NCI-H2171 (cell line): ENCODE results near the gene CYP2D6.
"Not testable (repeated sequence)": the region's sequence is repeated elsewhere in the genome, so short reads cannot be mapped to it uniquely, and the experiment has no call there.

Experiments used
- DNase-seq: peaks from one replicate; lab custom pipeline; 2025; lab: John Stamatoyannopoulos, UW

CYP2D6 gene

DNA sequence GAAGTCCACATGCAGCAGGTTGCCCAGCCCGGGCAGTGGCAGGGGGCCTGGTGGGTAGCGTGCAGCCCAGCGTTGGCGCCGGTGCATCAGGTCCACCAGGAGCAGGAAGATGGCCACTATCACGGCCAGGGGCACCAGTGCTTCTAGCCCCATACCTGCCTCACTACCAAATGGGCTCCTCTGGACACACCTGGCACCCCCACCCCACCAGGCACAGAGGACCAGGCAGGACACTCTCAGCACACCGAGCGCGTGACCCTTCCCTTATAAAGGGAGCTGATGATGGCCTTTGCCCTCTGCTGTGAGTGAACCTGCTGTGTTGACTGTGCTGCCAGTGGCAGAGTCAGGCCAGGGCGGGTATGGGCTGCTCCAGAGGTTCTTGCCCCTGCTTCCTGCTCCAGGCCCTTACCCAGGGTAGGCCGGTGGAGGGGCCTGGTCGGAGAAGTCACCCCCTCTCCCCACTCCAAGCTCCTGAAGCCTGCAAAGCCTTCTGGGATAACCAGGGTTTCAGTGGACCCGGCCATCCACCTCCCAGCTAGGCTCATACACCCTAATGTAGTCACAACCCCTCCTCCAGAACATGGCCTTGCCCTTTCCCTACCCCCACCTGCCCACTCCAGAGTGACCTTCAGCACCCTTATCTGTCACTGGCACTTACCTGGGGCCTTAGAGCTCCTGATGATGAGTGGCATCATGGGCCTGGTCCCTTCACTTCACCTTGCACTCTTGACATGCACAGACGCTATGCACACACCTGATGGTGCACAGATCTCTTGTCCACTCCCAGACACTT lies at the start of gene CYP2D6:
TSS of gene CYP2D6 (minus strand) at position 172 of the 793 bp plus-strand sequence. CDS start at position 153, 19 bp downstream.
- not testable (repeated sequence) for DNase-seq

DNA sequence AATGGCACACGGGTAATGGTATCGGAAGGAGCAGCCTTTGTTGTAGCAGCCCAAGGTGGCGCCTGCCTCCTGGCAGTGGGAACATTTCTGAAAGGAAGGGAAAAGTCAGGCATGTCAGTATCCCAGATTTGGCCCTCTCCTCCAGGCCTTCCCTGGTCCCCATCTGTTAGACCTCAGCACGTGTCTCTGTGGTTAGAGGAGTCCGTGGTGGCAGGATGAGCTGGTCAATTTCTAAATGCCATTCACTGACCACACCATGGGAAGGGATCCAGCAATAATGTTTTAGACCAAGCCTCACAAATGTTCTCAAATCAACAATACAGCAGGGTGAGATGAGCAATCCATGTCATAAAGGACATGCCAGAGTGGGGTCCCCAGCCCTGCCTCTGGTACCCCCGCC lies 49.0 kb upstream of the CYP2D6 start:
- no peak for DNase-seq

DNA sequence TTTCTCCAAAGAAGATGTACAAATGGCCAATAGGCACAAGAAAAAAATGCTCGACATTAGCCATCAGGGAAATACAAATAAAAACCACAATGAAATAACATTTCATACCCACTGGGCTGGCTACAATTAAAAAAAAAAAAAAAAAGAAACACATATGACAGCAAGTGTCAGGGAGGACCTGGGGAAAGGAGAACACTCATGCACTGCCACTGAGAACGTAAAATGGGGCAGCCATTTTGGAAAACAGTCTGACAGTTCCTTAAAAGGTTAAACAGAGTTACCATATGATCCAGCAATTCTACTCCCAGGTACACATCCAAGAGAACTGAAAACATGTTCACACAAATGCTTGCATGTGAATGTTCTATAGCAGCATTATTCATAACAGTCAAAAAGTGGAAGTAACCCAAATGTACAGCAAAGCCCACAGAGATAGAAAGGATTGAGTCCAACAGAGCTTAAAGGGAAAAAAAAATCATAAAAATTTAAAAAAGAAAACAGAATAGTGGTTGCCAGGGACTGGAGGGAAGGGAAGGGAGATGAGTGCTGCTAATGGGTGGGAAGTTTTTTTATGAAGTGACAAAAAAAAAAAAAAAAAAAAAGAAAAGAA lies 48.4 kb upstream of the CYP2D6 start:
- no peak for DNase-seq

DNA sequence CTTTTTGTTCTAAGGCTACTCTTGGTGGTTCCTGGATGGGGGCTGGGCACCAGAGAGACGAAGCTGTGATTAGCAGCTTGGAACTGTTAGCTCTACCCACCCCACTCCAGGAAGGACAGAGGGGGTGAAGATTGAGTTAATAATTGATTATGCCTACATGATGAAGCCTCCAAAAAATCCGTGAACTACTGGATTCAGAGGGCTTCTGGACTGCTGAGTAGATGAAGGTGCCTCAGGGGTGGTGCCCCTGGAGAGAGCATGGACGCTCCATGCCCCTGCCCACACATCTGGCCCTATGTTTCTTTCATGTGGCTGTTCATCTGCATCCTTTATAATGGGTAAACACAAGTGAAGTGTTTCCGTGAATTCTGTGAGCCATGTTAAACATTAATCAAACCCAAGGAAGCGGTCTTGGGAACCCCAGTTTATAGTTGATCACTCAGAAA lies 47.3 kb upstream of the CYP2D6 start:
- no peak for DNase-seq

DNA sequence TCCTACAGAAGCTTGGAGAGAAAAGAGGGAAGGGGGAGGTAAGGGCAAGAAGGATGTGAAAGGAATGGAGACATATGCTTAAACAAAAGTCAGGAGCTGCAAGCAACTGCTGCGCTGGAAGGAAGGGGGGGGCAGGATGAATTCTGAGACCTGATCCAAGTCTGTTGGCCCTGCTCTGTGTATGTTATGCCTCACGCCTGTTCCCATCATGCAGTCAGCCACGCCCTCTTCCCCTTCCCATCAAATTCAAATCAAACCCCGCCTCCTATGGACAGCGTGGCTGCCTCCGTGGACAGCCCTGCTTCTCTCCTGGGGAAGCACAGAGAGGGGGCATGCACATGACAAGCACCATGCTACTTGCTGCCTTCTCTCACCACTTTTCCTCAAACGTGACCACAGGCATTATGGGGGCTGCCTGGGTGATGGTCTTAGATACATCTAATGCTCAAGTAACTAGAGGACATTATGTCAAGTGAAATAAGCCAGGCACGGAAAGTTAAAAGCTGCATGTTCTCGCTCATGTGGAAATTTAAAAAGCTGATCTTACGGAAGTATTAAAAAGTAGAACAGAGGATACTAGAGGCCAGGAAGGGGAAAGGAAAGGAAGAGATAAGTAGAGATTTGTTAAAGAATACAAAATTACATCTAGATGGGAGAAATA lies 45.8 kb upstream of the CYP2D6 start:
- DNase-seq, result no peak

DNA sequence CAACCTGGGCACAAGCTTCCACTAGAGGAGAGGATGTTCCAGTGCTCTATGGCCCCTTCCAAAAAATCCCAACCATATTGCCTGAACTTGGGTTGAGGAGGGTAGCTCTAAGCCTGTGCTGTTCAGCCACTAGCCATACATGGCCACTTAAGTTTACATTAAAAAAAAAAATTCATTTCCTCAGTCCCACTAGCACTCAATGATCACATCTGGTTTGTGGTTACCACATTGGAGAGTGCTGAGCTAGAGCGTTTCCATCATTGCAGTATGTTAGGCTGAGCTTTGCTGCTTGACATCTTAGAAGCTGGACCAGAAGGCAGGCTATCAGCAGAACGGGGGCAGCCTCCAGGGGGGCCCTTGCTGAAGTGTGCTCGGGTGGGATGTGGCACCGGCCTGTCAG lies 43.5 kb upstream of the CYP2D6 start:
- no peak for DNase-seq

DNA sequence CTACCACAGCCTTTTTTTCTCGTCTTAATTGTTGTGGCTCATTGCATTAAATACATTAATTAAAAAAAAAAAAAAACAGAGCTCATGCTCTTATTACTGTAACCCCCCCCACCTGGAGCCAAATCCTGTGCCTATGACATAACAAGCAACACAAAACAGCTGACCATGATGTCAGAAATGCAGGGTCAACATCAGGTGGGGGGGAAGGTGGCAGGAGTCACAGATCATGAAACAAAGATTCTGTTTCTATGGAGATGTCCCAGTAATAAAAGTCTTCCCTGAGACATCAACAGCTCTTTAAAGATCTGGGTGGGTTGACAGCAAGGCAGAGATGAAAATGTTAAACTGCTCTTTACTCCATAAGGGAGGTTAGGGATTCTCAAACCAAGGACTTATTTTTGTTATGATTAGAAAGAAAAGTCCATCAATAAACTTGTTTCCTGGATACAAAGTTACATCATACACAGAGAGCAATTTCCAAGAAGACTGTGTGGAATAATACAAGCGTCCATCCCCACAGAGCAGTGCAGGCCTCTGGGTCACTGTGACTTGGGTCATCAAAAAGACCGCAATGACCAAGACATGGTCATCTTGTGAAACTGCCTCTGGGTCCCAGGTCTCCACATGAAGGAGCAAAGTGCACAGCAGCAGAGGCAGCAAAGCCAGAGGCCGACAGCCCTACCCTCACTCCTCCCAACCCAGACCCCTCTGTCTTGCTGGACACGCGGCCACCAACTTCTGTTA lies 42.7 kb upstream of the CYP2D6 start:
- DNase-seq, result no peak

DNA sequence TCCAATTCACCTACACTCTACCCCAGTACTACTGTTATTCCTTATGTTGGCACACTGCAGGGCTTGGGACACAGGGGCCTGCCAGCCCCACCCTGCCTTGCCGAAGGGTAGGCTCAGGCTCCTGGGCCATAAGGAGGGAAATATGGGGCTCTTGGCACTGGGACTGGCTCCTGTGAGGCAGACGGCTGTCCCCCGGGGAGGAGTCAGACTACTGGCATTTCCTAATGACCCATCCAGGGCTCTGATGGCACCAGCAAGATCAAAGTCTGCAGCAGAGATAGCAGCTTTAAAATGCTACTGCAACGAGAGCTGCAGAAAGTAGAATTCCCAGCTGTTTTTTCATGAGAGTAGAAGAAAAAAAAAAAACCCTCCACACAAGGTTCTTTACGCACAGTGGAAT lies 42.2 kb upstream of the CYP2D6 start:
- no peak for DNase-seq

DNA sequence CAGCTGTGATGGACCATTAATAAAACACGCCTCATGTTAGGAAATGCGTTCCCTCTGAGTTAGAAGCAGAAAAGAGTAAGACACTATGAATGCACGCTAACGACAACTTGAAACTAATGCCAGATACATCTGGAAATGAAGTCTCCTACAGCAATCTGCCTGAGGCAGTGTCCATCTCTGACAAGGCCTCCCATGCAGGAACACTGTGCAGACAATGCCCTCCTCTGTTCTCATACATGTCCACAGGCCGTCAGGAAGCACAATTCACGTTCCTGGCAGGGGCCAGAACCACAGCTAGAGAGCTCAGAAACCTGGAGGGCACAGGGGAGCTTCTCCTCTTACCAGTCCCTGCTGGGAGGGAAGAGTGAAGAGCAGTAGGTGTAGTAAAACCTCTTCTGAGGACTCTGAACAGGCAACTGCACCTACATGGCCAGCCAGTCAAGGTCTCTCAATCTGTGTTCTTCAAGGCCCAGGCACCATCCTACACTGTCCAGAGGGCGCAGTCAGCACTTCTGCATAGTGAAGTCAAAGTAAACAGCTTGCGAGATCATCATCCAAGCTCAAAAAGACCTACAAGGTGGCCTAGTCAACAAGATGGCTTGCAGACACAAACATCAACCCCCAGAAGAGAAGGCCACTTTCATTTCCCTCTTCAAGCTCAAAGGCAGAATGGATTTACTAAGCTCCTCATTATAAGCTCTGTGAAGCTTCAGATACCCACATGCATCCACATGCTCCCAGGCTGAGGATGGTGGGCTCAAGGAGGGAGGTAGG lies 41.5 kb upstream of the CYP2D6 start:
- DNase-seq, result no peak

DNA sequence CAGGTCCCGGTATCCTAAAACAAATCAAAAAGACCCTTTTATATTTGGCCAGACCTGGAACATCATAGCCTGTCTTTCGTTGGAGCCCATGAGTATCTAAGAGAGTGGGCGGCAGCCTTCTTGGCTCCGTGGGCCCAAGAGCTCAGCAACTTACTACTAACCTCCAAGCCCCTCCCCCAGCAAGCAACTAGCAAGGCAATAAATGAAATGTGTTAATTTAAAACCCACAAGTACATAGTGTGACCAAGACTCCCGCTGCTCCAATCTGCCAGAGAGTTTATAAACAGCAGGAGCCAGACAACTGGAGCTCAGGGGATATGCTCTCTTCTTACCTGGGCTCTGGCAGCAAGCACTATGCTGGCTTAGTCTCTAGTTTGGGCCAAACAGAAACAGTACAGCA lies 40.8 kb upstream of the CYP2D6 start:
- peak; percentile 23 for DNase-seq

DNA sequence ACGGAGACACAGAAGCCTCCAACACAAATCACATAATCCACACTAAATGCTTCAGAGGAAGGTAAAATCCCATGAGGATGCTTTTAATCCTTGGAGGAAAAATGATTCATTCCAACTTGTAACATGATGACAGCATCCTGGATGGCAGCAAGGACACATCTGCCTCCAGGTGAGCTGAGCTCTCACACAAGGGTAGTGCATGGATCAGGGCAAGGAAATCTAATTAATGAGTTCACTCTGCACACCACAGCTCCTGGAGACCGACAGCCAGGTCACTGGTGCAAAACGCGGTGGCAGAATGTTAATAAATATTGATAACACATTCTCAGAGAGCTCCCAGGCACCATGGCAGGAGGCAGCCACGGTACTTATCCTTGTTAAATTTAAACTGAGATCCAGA lies 40.3 kb upstream of the CYP2D6 start:
- DNase-seq, result peak; percentile 79

DNA sequence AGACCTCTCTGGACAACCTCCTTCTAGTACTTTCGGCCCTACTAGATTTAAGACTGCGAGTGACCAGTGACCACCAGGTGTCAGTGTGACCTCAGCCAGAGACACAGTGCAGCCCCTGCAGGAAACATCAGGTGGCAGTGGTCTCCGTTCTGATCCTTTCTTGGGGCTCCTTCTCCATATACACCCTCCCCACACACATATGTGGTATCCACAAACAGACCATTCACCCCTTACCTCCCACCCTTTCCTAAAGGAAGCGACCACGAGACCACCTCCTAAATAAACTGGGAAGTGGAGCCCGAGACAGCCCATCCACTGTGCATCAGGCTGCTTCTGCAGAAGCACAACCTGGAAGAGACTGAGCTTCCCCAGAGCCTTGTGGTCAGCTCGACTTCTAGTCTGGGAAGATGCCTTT lies 38.5 kb upstream of the CYP2D6 start:
- peak; percentile 28 for DNase-seq

DNA sequence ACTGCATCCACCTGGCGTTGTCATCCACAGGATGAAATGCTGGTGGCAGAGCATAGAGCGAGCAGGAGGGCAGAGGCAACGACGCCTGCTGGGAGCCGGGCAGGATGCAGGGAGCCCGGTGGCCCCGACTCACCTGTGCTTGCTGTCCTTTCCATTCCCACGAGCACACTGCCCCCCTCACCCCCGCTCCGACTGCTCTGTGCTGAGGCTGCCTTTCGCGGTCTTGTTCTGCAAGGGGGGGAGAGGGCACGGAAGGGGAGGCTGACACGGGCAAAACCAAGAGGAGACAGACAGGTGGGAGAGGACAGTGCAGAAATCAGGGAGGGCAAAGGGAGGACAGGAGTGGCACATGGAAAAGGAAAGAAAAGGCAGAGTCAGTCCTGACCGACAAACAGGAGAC lies 37.9 kb upstream of the CYP2D6 start:
- no peak for DNase-seq

DNA sequence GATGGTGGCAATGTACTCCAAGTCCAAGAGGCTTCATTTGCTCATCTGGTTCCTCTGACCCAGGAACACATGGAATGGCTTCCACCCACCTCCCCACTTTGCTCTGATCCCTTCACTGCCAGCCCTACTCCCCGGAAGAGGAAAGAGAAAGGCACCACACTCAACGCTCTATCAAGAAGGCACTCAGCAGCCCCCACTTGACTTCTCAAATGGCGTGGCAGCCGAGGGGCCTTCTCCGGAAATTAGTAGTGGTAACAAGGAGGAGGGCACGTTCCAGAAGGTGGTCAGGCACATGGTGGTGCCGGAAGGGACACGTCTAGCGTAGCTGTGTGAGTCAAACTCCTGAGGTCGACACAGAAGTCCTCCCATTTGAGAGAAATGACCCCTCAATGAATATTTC lies 36.5 kb upstream of the CYP2D6 start:
- no peak for DNase-seq

DNA sequence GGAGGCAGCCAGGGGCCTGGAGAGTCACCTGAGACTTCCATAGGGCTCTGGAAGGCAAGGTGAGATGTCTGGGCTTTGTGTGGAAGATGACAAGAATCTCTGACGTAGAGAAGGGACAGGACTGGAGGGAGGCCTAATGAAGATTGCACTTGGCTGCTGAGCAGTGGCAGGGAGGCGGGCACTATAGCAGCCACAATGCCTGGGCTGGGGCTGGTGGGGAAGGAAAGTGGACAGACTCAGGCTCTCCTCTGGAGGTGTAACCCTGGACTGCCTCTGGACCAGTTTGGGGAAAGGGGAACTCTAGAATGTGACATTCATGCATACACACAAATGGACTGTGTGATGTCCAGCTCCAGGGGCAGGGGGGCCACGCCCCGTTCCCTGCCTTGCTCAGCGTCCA lies 34.3 kb upstream of the CYP2D6 start:
- no peak for DNase-seq

DNA sequence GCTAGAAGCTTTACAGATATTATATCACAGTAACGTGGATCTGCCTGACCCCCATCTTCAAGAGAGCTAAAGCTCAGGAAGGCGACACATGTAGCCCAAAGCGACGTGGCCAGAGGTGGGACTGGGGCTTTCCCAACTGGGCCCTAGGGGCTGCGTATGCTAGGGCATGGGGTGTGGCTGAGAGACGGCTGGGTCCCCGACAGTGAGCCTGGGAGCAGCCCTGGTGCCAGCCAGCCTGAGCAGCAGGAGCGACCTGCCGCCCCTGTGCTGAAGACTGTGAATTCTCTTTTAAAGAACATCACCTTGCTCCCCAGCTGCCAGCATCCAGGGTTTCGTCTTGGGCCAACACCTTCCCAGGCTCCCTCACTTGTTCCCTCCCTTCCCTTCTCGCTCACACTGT lies 32.9 kb upstream of the CYP2D6 start:
- DNase-seq, result no peak

DNA sequence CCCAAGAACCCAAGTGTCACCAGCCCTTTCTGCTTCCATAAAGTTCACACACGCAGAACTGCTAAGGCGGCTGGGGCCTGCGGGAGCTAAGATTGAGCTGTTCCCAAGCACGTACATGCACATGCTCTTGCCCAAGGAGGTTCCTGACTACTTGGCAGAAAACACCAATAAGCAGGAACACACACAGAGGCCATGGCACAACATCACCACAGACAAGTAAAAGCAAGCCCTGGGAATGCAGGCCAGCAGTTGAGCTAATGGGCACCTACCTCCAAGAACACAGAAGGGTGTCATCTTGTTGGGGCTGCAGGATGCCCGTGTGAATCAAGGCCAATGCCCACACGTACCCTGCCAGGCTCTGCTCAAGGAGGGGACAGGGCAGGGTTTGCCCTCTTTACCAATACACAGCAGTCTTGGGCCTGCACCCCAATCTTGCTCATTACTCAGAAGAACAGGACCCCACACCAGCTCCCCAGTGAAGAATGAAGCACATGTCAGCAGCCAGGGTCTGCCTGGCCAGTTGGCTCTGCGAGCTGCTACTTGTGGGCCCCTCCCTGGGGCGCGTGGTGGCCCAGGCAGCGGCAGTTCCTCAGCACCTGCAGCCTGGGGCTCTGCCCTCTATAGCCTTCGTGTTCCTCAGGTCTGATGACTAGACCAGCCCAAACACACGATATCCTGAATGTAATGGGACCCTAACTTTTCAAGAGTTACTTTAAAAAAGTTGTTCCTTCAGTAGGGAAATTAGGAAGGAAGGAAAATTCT lies 32.3 kb upstream of the CYP2D6 start:
- DNase-seq, result no peak

DNA sequence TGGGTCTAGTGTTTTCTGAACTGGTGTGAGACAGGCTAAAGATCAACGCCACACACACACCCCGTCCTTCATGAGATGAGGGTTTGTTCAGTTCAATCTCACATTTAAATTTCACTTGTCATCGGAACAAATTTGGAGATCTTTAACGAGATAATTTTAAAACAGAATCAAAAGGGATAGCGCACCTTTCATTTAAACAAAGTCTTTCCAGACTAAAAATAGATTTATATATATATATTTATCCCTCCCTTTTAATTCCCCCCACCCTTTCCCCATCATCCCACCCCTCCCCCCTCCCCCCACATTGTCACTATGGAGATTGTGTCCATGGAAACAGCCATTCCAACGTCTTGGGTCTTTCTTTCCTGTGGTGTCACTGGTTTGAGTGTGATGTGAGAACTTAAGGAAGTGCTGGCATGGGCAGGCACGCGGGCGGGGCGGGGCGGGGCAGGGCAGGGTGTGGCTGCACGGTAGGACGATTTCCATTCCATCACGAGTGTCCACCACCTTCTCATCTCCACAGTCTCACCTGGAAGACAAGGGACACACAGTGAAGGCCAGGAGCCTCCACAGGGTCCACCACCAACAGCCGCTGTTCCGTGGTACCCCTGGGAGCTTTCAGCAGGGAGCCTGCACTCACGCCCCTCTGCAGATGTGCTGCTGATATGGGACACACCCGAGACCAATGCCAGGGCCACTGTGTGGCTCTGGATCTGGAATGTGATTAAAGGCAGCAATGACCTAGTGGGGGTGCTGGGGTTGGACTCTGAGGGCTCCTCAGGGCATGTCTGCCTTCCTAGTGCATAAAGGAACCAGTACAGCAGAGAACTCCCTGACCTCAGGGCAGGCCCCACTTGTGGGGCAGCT lies 30.5 kb upstream of the CYP2D6 start:
- no peak for DNase-seq

DNA sequence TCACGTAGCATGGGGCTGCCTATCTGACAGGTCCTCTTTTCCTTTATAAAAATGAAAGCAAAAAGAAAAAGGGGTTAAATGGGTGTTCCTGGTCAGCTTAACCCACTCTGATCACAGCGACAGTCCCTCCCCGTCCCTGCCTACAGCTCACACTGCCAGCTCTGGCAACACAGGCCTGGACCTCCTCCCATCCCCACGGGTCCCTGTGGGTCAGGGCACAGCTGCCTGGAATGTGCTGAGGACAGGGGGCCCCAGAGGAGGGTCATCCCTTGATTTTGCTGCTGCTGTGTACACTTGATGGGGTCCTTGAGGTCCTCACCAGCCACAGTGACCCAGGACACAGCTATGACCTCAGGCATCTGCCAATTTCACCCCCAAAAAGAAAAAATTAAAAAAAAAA lies 29.6 kb upstream of the CYP2D6 start:
- DNase-seq, result no peak
